NCI-H1105 (cell line): ENCODE results near the gene HMCN2.

Source experiments
- DNase-seq: peaks from one replicate; lab custom pipeline; 2025; lab: John Stamatoyannopoulos, UW

HMCN2 gene

GRCh38 chr9:130470950-130471349 is 205.4 kb downstream of the HMCN2 start:
- DNase-seq = no peak

- no peak for DNase-seq
These were observed 206.0 kb downstream of the HMCN2 start for GRCh38 chr9:130471411-130472183.

GRCh38 chr9:130472184-130472705 is 206.7 kb downstream of the HMCN2 start:
- DNase-seq = no peak

GRCh38 chr9:130473009-130473408 is 207.4 kb downstream of the HMCN2 start:
- DNase-seq = no peak

GRCh38 chr9:130473566-130473965 is 208.0 kb downstream of the HMCN2 start:
- DNase-seq = no peak

- DNase-seq = no peak
These were observed 208.5 kb downstream of the HMCN2 start for GRCh38 chr9:130474106-130474505.

GRCh38 chr9:130476151-130476730 is 210.7 kb downstream of the HMCN2 start:
- DNase-seq = no peak

GRCh38 chr9:130477564-130477963 is 212.0 kb downstream of the HMCN2 start:
- no peak for DNase-seq

- DNase-seq = no peak
These were observed 212.6 kb downstream of the HMCN2 start for GRCh38 chr9:130478152-130478551.

- no peak for DNase-seq
These were observed 213.4 kb downstream of the HMCN2 start for GRCh38 chr9:130478736-130479575.

- DNase-seq = no peak
These were observed 214.0 kb downstream of the HMCN2 start for GRCh38 chr9:130479587-130479986.

GRCh38 chr9:130480673-130481072 is 215.1 kb downstream of the HMCN2 start:
- DNase-seq = no peak

GRCh38 chr9:130482463-130482862 is 216.9 kb downstream of the HMCN2 start:
- no peak for DNase-seq

GRCh38 chr9:130483371-130483971 is 217.9 kb downstream of the HMCN2 start:
- DNase-seq = no peak
